GM13977 (cell line): ENCODE measurements around the gene ZFPM1.

Experiments used
- DNase-seq: peaks from one replicate; pipeline ENCODE4 v3.0.0; 2012; ENCODE audit warnings: low spot score
- CTCF ChIP-seq: IDR thresholded peaks from 2 replicates; pipeline ENCODE4 v1.5.1; 2012; ENCODE audit warnings: mild to moderate bottlenecking, control low read depth; ENCODE audit not compliant: insufficient read depth; ENCODE audit errors: extremely low read depth, missing control alignments
- in situ Hi-C: fragments of 300-500 bp; cut with MboI; formaldehyde crosslinking; loops from one replicate; pipeline ENCODE4 v1.12.0; 2022; ENCODE audit warnings: low sequenced_read_pairs, low pct_unique_long_range_greater_than_20kb, mixed read lengths, inconsistent platforms; ENCODE audit not compliant: unreplicated experiment

ZFPM1 gene

GRCh38 chr16:88432753-88433152, 20.3 kb upstream of the ZFPM1 start:
- TF ChIP-seq CTCF = no peak
- in situ Hi-C loops = loop anchor here (25.0 kb wide), 2 partner anchors 105 to 470 kb away; partner anchors contain the start of gene BANP
- DNase-seq = no peak

- no peak for TF ChIP-seq CTCF
- no peak for DNase-seq
- in situ Hi-C loops = loop anchor here (25.0 kb wide), 2 partner anchors 104 to 471 kb away; partner anchors contain the start of gene BANP
Measured at GRCh38 chr16:88433632-88434352, 19.3 kb upstream of the ZFPM1 start.

GRCh38 chr16:88434353-88434690, 18.8 kb upstream of the ZFPM1 start:
- in situ Hi-C loops = loop anchor here (25.0 kb wide), 2 partner anchors 103 to 472 kb away; partner anchors contain the start of gene BANP
- no peak for TF ChIP-seq CTCF
- DNase-seq = no peak

GRCh38 chr16:88434746-88435145, 18.3 kb upstream of the ZFPM1 start:
- no peak for TF ChIP-seq CTCF
- in situ Hi-C loops = loop anchor here (25.0 kb wide), 2 partner anchors 103 to 472 kb away; partner anchors contain the start of gene BANP
- DNase-seq = no peak

- no peak for DNase-seq
- in situ Hi-C loops = loop anchor here (25.0 kb wide), 2 partner anchors 102 to 473 kb away; partner anchors contain the start of gene BANP
- TF ChIP-seq CTCF = no peak
Measured at GRCh38 chr16:88435437-88436355, 17.4 kb upstream of the ZFPM1 start.

GRCh38 chr16:88436796-88437195, 16.3 kb upstream of the ZFPM1 start:
- in situ Hi-C loops = loop anchor here (25.0 kb wide), 2 partner anchors 101 to 474 kb away; partner anchors contain the start of gene BANP
- no peak for TF ChIP-seq CTCF
- no peak for DNase-seq
